ENCODE results near the gene MORC1.

- TF ChIP-seq CTCF (conservative IDR thresholded peaks at IDR 0.05; ENCODE audit: low read length), result peak; percentile 60
- no peak for TF ChIP-seq EZH2phosphoT487 (IDR thresholded peaks at IDR 0.05; ENCODE audit: borderline replicate concordance)
These were observed 19.8 kb downstream of the MORC1 start for GRCh38 chr3:109098079-109098644.
